ENCODE results near the gene ST6GALNAC5. TPM values are rescaled to one million over a fixed set of nuclear protein-coding genes. Genes with fewer than 3 reads are reported as not detected.

Gene ST6GALNAC5
- total and polyA plus RNA-seq, 10 of the 15 experiments (the other 5 are each of a cell fraction or from before 2014, with no cell fraction given): under 0.01 to 1.8 (median 0.07) TPM; not detected in 6

- H2AFZ ChIP-seq (ENCODE audit: control insufficient read depth, low read depth, low read length): no peak overlapping the region
- SMC1A ChIA-PET (ENCODE audit: uncharacterized antibody, unreplicated experiment): no interaction called here
- H3K27ac ChIP-seq (ENCODE audit: control insufficient read depth, insufficient read depth): no peak overlapping the region
- no peak for FAIRE-seq
- H3K9ac ChIP-seq (ENCODE audit: control insufficient read depth, insufficient read depth, low read length): no peak overlapping the region
- in situ Hi-C loops (cut with MboI): no loop called here
- no peaks in the 10 kb centered on the region for H3K9me3 ChIP-seq (replicated peaks; ENCODE audit: control insufficient read depth, insufficient read depth, low read length)
- no TSS peak for BruUV-seq (replicated peaks)
- H3K79me2 ChIP-seq (ENCODE audit: control insufficient read depth, insufficient read depth, low read length): no peaks in the 10 kb centered on the region
- H4K20me1 ChIP-seq (ENCODE audit: control insufficient read depth, insufficient read depth): no peaks in the 10 kb centered on the region
- CTCF ChIA-PET: no interaction called here
- intact Hi-C loops (cut with micrococcal nuclease; ENCODE audit: unreplicated experiment): no loop called here
- no peaks in the 10 kb centered on the region for H3K36me3 ChIP-seq (ENCODE audit: control insufficient read depth in 2 of 2, insufficient read depth in 2 of 2, low read length in 1 of 2)
- RAD21 ChIA-PET (ENCODE audit: unreplicated experiment): no interaction called here
- 60% methylated on average over 7 of the region's 7 CpGs for WGBS (ENCODE audit: insufficient coverage, insufficient replicate concordance, low lambda C conversion rate, missing lambda C conversion rate)
- no peaks in the 10 kb centered on the region for H3K4me1 ChIP-seq (ENCODE audit: control insufficient read depth, insufficient read depth, low read length)
- ATAC-seq: no peak
- TF ChIP-seq SKIL (IDR thresholded peaks at IDR 0.05; ENCODE audit: low read depth, poor library complexity, severe bottlenecking): no peak
- no peak for TF ChIP-seq IKZF2 (IDR thresholded peaks at IDR 0.05)
- no peak for TF ChIP-seq EZH2 (IDR thresholded peaks at IDR 0.05; ENCODE audit: borderline replicate concordance, control insufficient read depth, low read depth, low read length)
- TF ChIP-seq POLR2AphosphoS5 (IDR thresholded peaks at IDR 0.05; ENCODE audit: low read length): no peak
- H3K4me2 ChIP-seq (ENCODE audit: control insufficient read depth, insufficient read depth): no peak overlapping the region
- DNase-seq (ENCODE audit: low read depth, low spot score): no peak
- no peaks in the 10 kb centered on the region for H3K27me3 ChIP-seq (replicated peaks in 1 of 2; ENCODE audit: control insufficient read depth in 2 of 2, insufficient read depth in 2 of 2, low read length in 1 of 2)
- POLR2A ChIA-PET: no interaction called here
- H3K4me3 ChIP-seq: no peak overlapping the region
Measured at GRCh38 chr1:77056525-77056924, 189.2 kb downstream of the ST6GALNAC5 start.

- FAIRE-seq: no peak
- H3K4me2 ChIP-seq (ENCODE audit: control insufficient read depth, insufficient read depth): no peak overlapping the region
- TF ChIP-seq MYC (IDR thresholded peaks at IDR 0.05; ENCODE audit: insufficient read depth, insufficient read length, insufficient replicate concordance, low read length, severe bottlenecking) (no peak), PAX5 (IDR thresholded peaks at IDR 0.05; ENCODE audit: borderline replicate concordance, low read depth, low read length) (no peak), STAT3 (IDR thresholded peaks at IDR 0.05; ENCODE audit: low read depth, low read length) (no peak), ZBTB11 (CRISPR knock-in tag; IDR thresholded peaks at IDR 0.05) (no peak), ELK1 (IDR thresholded peaks at IDR 0.05; ENCODE audit: low read depth, low read length) (no peak)
Measured at GRCh38 chr1:77057994-77058585, 190.8 kb downstream of the ST6GALNAC5 start.

More at GRCh38 chr1:77057994-77058585, 190.8 kb downstream of the ST6GALNAC5 start:
- CTCF ChIA-PET: interaction anchor here (1.0 kb wide), 1 partner anchor 10 kb away, joined by 3 read pairs; no protein-coding TSS in a partner anchor
- no peaks in the 10 kb centered on the region for H3K9me3 ChIP-seq (replicated peaks; ENCODE audit: control insufficient read depth, insufficient read depth, low read length)
- DNase-seq (ENCODE audit: low read depth, low spot score): no peak
- no peaks in the 10 kb centered on the region for H4K20me1 ChIP-seq (ENCODE audit: control insufficient read depth, insufficient read depth)
- RAD21 ChIA-PET (ENCODE audit: unreplicated experiment): no interaction called here
- SMC1A ChIA-PET (ENCODE audit: uncharacterized antibody, unreplicated experiment): interaction anchor here (0.7 to 1.0 kb wide), 2 partner anchors 16 to 24 kb away, joined by 3 to 4 read pairs; no protein-coding TSS in a partner anchor
- no peak overlapping the region for H3K9ac ChIP-seq (ENCODE audit: control insufficient read depth, insufficient read depth, low read length)
- POLR2A ChIA-PET: no interaction called here
- no peak overlapping the region for H3K4me3 ChIP-seq
- no peak overlapping the region for H3K27ac ChIP-seq (ENCODE audit: control insufficient read depth, insufficient read depth)
- H3K27me3 ChIP-seq (replicated peaks in 1 of 2; ENCODE audit: control insufficient read depth in 2 of 2, insufficient read depth in 2 of 2, low read length in 1 of 2): no peaks in the 10 kb centered on the region
- no peaks in the 10 kb centered on the region for H3K4me1 ChIP-seq (ENCODE audit: control insufficient read depth, insufficient read depth, low read length)
- ATAC-seq: no peak
- no peaks in the 10 kb centered on the region for H3K36me3 ChIP-seq (ENCODE audit: control insufficient read depth in 2 of 2, insufficient read depth in 2 of 2, low read length in 1 of 2)
- BruUV-seq (replicated peaks): no TSS peak
- H2AFZ ChIP-seq (ENCODE audit: control insufficient read depth, low read depth, low read length): no peak overlapping the region
- intact Hi-C loops (cut with micrococcal nuclease; ENCODE audit: unreplicated experiment) (no loop called here), in situ Hi-C loops (cut with MboI) (no loop called here)
- 15% methylated on average over 6 of the region's 7 CpGs for WGBS (ENCODE audit: insufficient coverage, insufficient replicate concordance, low lambda C conversion rate, missing lambda C conversion rate)
- H3K79me2 ChIP-seq (ENCODE audit: control insufficient read depth, insufficient read depth, low read length): no peaks in the 10 kb centered on the region
